DMS 273 (cell line): ENCODE results near the gene MRPL36.
A peak's percentile ranks its signal among the peaks of the same experiment; 100 is the strongest.
"Not testable (repeated sequence)": the region's sequence is repeated elsewhere in the genome, so short reads cannot be mapped to it uniquely, and the experiment has no call there.

ENCODE experiments used
- DNase-seq: peaks from one replicate; lab custom pipeline; 2025; ENCODE audit not compliant: unreplicated experiment; lab: John Stamatoyannopoulos, UW

Gene MRPL36

GRCh38 chr5:1799602-1800471, at the start of gene MRPL36:
TSS of gene MRPL36 (minus strand) at chr5:1799837. CDS start at chr5:1798935, 902 bp downstream.
- peak; percentile 97 for DNase-seq

GRCh38 chr5:1847611-1848010, 48.0 kb upstream of the MRPL36 start:
- DNase-seq, result no peak

- no peak for DNase-seq
These were observed 47.4 kb upstream of the MRPL36 start for GRCh38 chr5:1847056-1847455.

GRCh38 chr5:1846583-1846982, 46.9 kb upstream of the MRPL36 start:
- DNase-seq, result no peak

GRCh38 chr5:1845696-1846095, 46.1 kb upstream of the MRPL36 start:
- DNase-seq, result no peak

GRCh38 chr5:1844708-1845436, 45.2 kb upstream of the MRPL36 start:
- no peak for DNase-seq

- not testable (repeated sequence) for DNase-seq
These were observed 44.1 kb upstream of the MRPL36 start for GRCh38 chr5:1843761-1844160.

GRCh38 chr5:1842004-1842819, 42.6 kb upstream of the MRPL36 start:
- DNase-seq, result no peak

- no peak for DNase-seq
These were observed 41.3 kb upstream of the MRPL36 start for GRCh38 chr5:1840741-1841521.

GRCh38 chr5:1840071-1840547, 40.5 kb upstream of the MRPL36 start:
- no peak for DNase-seq

- no peak for DNase-seq
These were observed 38.4 kb upstream of the MRPL36 start for GRCh38 chr5:1838013-1838412.

- DNase-seq, result no peak
These were observed 37.5 kb upstream of the MRPL36 start for GRCh38 chr5:1836891-1837880.

GRCh38 chr5:1836176-1836890, 36.7 kb upstream of the MRPL36 start:
- no peak for DNase-seq

- no peak for DNase-seq
These were observed 35.8 kb upstream of the MRPL36 start for GRCh38 chr5:1835431-1835830.

- no peak for DNase-seq
These were observed 35.2 kb upstream of the MRPL36 start for GRCh38 chr5:1834721-1835429.

GRCh38 chr5:1834022-1834551, 34.5 kb upstream of the MRPL36 start:
- no peak for DNase-seq

- no peak for DNase-seq
These were observed 33.8 kb upstream of the MRPL36 start for GRCh38 chr5:1833264-1834021.
